Dendritic cell treated with granulocyte-macrophage colony-stimulating factor and Interleukin-4, amounts not matched to agents 40 ng/mL and 50 ng/mL, for 4 days (primary cell): Measurements from ENCODE around the gene ELF5.

ENCODE experiments used
- H3K27ac Mint-ChIP-seq: one replicate; pipeline ENCODE4 v1.8.0; 2022; ENCODE audit warnings: mild to moderate bottlenecking, mixed read lengths
- H3K27me3 Mint-ChIP-seq: one replicate; pipeline ENCODE4 v1.8.0; 2022; ENCODE audit warnings: mild to moderate bottlenecking, mixed read lengths
- H3K36me3 Mint-ChIP-seq: one replicate; pipeline ENCODE4 v1.8.0; 2022; ENCODE audit warnings: low read depth, mixed read lengths
- H3K4me1 Mint-ChIP-seq: one replicate; pipeline ENCODE4 v1.8.0; 2022; ENCODE audit warnings: low read depth, mixed read lengths
- H3K4me3 Mint-ChIP-seq: one replicate; pipeline ENCODE4 v1.8.0; 2022; ENCODE audit warnings: mild to moderate bottlenecking, moderate library complexity, mixed read lengths
- H3K9me3 Mint-ChIP-seq: one replicate; pipeline ENCODE4 v1.8.0; 2022; ENCODE audit warnings: mixed read lengths
- intact Hi-C: fragments of 100-400 bp; cut with micrococcal nuclease; formaldehyde crosslinking; loops from one replicate; pipeline ENCODE4 v1.15.0; 2022

The ELF5 gene

GRCh38 chr11:34447044-34447443 is 66.5 kb downstream of the ELF5 start:
- no peaks in the 10 kb centered on the region for H3K9me3 Mint-ChIP-seq
- peaks cover 56% of the 10 kb centered on the region for H3K36me3 Mint-ChIP-seq
- H3K27ac Mint-ChIP-seq = no peak overlapping the region
- H3K27me3 Mint-ChIP-seq = no peaks in the 10 kb centered on the region
- intact Hi-C loops = no loop called here
- no peak overlapping the region for H3K4me3 Mint-ChIP-seq
- peaks cover 89% of the 10 kb centered on the region for H3K4me1 Mint-ChIP-seq

- Mint-ChIP-seq H3K27me3 (no peaks in the 10 kb centered on the region), H3K27ac (no peak overlapping the region), H3K9me3 (no peaks in the 10 kb centered on the region), H3K4me1 (peaks cover 83% of the 10 kb centered on the region), H3K36me3 (peaks cover 50% of the 10 kb centered on the region), H3K4me3 (no peak overlapping the region)
- intact Hi-C loops = no loop called here
Observed at GRCh38 chr11:34446386-34446785, 67.2 kb downstream of the ELF5 start.

- peaks cover 50% of the 10 kb centered on the region for H3K36me3 Mint-ChIP-seq
- H3K9me3 Mint-ChIP-seq = no peaks in the 10 kb centered on the region
- H3K4me3 Mint-ChIP-seq = no peak overlapping the region
- no peaks in the 10 kb centered on the region for H3K27me3 Mint-ChIP-seq
- H3K27ac Mint-ChIP-seq = no peak overlapping the region
- H3K4me1 Mint-ChIP-seq = peaks cover 84% of the 10 kb centered on the region
- intact Hi-C loops = no loop called here
Observed at GRCh38 chr11:34445956-34446355, 67.6 kb downstream of the ELF5 start.

- H3K27me3 Mint-ChIP-seq = no peaks in the 10 kb centered on the region
Observed at GRCh38 chr11:34444428-34444827, 69.2 kb downstream of the ELF5 start.

GRCh38 chr11:34443136-34443535 is 70.5 kb downstream of the ELF5 start:
- peaks cover 38% of the 10 kb centered on the region for H3K36me3 Mint-ChIP-seq
- H3K4me3 Mint-ChIP-seq = no peak overlapping the region
- peaks cover 74% of the 10 kb centered on the region for H3K4me1 Mint-ChIP-seq
- intact Hi-C loops = no loop called here
- no peaks in the 10 kb centered on the region for H3K9me3 Mint-ChIP-seq
- no peaks in the 10 kb centered on the region for H3K27me3 Mint-ChIP-seq
- no peak overlapping the region for H3K27ac Mint-ChIP-seq

More at GRCh38 chr11:34444428-34444827, 69.2 kb downstream of the ELF5 start:
- intact Hi-C loops = no loop called here
- H3K27ac Mint-ChIP-seq = peak overlapping the region; percentile 32
- H3K36me3 Mint-ChIP-seq = peaks cover 35% of the 10 kb centered on the region
- no peaks in the 10 kb centered on the region for H3K9me3 Mint-ChIP-seq
- no peak overlapping the region for H3K4me3 Mint-ChIP-seq
- H3K4me1 Mint-ChIP-seq = peaks cover 85% of the 10 kb centered on the region

- intact Hi-C loops = no loop called here
- Mint-ChIP-seq H3K4me1 (peaks cover 62% of the 10 kb centered on the region), H3K4me3 (no peak overlapping the region), H3K27ac (no peak overlapping the region), H3K27me3 (no peaks in the 10 kb centered on the region), H3K36me3 (peaks cover 25% of the 10 kb centered on the region), H3K9me3 (no peaks in the 10 kb centered on the region)
Observed at GRCh38 chr11:34441814-34442213, 71.8 kb downstream of the ELF5 start.

GRCh38 chr11:34439610-34440198 is 73.9 kb downstream of the ELF5 start:
- Mint-ChIP-seq H3K4me3 (peak overlapping the region; percentile 91), H3K27me3 (no peaks in the 10 kb centered on the region), H3K4me1 (peaks cover 50% of the 10 kb centered on the region), H3K36me3 (peaks cover 22% of the 10 kb centered on the region), H3K9me3 (no peaks in the 10 kb centered on the region), H3K27ac (peak overlapping the region; percentile 97)
- intact Hi-C loops = loop anchor here (2.0 kb wide), 1 partner anchor 35 kb away; no protein-coding TSS in a partner anchor

- H3K27ac Mint-ChIP-seq = peak within 1 kb of the TSS; percentile 97
- peak within 1 kb of the TSS; percentile 91 for H3K4me3 Mint-ChIP-seq
- intact Hi-C loops = loop anchor here (2.0 kb wide), 1 partner anchor 34 kb away; no protein-coding TSS in a partner anchor
- no peaks in the 10 kb centered on the region for H3K9me3 Mint-ChIP-seq
- H3K4me1 Mint-ChIP-seq = peaks cover 41% of the 10 kb centered on the region
- H3K36me3 Mint-ChIP-seq = peaks cover 17% of the 10 kb centered on the region
- H3K27me3 Mint-ChIP-seq = no peaks in the 10 kb centered on the region
Observed at GRCh38 chr11:34438529-34439507, 74.8 kb downstream of the ELF5 start, which contains the start of gene CAT. CAT (plus strand) TSS chr11:34438934; CDS start chr11:34439014, 80 bp downstream.

GRCh38 chr11:34437224-34438125 is 76.1 kb downstream of the ELF5 start:
- peaks cover 35% of the 10 kb centered on the region for H3K4me1 Mint-ChIP-seq
- no peak overlapping the region for H3K27ac Mint-ChIP-seq
- H3K9me3 Mint-ChIP-seq = no peaks in the 10 kb centered on the region
- H3K27me3 Mint-ChIP-seq = no peaks in the 10 kb centered on the region
- intact Hi-C loops = loop anchor here (2.0 kb wide), 1 partner anchor 33 kb away; no protein-coding TSS in a partner anchor
- no peak overlapping the region for H3K4me3 Mint-ChIP-seq
- peaks cover 13% of the 10 kb centered on the region for H3K36me3 Mint-ChIP-seq

- Mint-ChIP-seq H3K27me3 (no peaks in the 10 kb centered on the region), H3K27ac (no peak overlapping the region), H3K36me3 (peaks cover 6% of the 10 kb centered on the region), H3K9me3 (no peaks in the 10 kb centered on the region), H3K4me1 (peaks cover 45% of the 10 kb centered on the region), H3K4me3 (no peak overlapping the region)
- intact Hi-C loops = no loop called here
Observed at GRCh38 chr11:34433899-34434298, 79.7 kb downstream of the ELF5 start.

GRCh38 chr11:34432822-34433221 is 80.8 kb downstream of the ELF5 start:
- Mint-ChIP-seq H3K9me3 (no peaks in the 10 kb centered on the region), H3K4me1 (peaks cover 45% of the 10 kb centered on the region), H3K27me3 (no peaks in the 10 kb centered on the region), H3K27ac (peak overlapping the region; percentile 48), H3K4me3 (no peak overlapping the region), H3K36me3 (no peaks in the 10 kb centered on the region)
- intact Hi-C loops = no loop called here

GRCh38 chr11:34431979-34432378 is 81.6 kb downstream of the ELF5 start:
- Mint-ChIP-seq H3K36me3 (no peaks in the 10 kb centered on the region), H3K27ac (peak overlapping the region; percentile 48), H3K27me3 (no peaks in the 10 kb centered on the region), H3K4me1 (peaks cover 52% of the 10 kb centered on the region), H3K4me3 (no peak overlapping the region), H3K9me3 (no peaks in the 10 kb centered on the region)
- intact Hi-C loops = no loop called here
